Stimulated activated CD8-positive, alpha-beta memory T cell treated with anti-CD3 and anti-CD28 coated beads, Interleukin-4, amount 100 ng/mL, for 1 hour (primary cell): Measurements from ENCODE around the gene NASP.

Experiments
- DNase-seq, 2 donors: peaks; one replicate each; pipeline ENCODE4 v3.0.0-alpha.2; 2020; ENCODE audit warnings: low read depth in 2 of 2, low spot score in 1 of 2

NASP gene, protein sequence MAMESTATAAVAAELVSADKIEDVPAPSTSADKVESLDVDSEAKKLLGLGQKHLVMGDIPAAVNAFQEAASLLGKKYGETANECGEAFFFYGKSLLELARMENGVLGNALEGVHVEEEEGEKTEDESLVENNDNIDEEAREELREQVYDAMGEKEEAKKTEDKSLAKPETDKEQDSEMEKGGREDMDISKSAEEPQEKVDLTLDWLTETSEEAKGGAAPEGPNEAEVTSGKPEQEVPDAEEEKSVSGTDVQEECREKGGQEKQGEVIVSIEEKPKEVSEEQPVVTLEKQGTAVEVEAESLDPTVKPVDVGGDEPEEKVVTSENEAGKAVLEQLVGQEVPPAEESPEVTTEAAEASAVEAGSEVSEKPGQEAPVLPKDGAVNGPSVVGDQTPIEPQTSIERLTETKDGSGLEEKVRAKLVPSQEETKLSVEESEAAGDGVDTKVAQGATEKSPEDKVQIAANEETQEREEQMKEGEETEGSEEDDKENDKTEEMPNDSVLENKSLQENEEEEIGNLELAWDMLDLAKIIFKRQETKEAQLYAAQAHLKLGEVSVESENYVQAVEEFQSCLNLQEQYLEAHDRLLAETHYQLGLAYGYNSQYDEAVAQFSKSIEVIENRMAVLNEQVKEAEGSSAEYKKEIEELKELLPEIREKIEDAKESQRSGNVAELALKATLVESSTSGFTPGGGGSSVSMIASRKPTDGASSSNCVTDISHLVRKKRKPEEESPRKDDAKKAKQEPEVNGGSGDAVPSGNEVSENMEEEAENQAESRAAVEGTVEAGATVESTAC

DNA sequence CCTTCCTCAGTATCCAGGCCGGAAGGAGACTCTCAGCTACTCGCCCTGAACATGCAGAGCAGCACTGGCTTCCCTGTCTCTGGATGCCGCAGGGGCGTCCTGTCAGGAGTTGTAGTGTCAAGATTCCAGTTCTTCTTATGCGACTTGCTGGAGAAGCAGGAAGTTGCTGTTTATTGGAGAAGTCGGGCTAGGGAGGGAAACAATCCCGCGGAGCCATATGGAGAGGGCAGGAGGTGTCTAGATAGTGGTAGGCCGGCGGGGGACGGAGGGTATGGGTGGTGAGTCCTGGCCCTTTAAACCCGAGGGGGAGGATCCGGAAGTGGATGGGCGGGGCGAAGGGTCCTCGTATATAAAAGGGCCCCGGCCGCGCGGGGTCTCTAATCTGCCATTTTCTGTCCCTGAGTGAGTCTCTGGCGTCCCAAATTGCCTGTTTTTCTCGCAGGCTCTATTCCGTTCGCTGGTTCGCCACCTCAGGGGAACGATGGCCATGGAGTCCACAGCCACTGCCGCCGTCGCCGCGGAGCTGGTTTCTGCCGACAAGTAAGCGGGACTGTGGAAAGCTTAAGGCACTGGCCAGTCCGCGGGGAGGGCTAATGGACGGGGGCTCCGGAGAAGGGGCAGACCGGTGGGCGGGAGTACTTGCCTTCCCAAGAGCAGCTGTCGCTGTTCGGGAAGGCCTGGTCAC lies at the start of gene NASP:
Gene NASP, plus strand, starts transcription at position 376 of the 685 bp plus-strand sequence. Its CDS starts 106 bp downstream, at position 482.
- DNase-seq, result peak; percentile 88 to 89

DNA sequence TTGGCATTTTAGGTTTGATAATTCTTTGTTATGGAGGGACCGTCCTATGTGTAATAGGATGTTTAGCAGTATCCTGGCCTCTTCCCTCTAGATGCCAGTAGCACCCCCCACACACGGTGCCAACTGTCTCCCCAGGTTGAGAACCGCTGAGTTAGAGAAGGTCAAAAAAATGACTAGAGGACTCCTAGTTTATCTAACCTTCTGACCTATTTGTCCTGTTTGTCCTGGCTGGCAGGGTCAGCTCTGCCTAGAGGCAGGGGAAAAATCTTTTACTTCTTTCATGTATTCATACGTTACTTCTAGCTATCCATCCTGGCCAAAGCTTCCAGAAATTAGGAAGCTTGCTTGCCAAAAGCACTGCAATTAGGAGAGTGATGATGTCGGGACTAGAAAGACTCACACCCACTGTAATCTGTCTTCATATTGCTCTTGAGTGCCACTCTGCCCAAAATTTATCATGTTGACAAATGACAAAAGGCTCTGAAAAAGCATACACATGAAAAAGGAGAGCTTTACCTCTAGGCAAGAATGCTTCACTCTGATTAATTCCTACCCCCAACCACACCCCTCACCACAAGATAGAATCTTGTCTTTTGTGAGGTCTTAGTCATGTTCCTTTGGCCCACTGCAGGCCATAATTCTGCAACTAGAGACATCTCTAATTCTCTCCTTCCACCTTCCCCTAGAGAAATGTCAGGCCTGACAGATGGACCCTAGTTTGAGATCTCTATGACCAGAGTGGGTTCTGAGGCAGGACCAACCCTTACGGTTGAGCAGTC lies 47.7 kb upstream of the NASP start:
- DNase-seq, result no peak

DNA sequence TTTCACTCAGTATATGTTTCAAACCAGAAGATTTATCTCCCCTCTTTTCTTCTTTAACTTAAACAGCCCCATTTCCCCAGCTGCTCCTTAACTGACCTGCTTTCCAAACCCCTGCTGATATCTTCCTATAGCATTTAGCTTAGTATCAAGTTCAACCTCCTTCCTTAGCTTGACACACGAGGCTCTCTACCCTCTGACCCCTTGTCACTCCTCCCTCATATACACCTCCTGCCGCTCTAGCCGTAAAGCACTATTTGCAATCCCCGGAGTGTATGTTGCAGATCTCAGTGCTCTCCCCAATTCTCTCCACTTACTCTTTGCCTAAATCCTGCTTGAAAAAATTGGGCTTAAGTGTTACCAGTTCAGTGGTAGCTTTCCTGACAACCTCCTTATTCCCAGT lies 47.0 kb upstream of the NASP start:
- DNase-seq, result no peak

DNA sequence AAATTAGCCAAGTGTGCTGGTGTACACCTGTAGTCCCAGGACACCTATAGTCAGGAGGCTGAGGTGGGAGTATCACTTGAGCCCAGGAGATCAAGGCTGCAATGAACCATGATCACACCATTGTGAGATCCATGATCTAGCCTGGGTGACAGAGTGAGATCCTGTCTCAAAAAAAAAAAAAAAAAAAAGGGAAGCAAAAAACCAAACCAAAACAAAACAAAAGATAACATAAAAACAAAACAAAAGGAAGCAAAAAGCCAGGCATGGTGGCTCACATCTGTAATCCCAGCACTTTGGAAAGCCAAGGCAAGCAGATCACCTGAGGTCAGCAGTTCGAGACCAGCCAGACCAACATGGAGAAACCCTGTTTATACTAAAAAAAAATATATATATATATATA lies 42.6 kb upstream of the NASP start:
- DNase-seq, result no peak

DNA sequence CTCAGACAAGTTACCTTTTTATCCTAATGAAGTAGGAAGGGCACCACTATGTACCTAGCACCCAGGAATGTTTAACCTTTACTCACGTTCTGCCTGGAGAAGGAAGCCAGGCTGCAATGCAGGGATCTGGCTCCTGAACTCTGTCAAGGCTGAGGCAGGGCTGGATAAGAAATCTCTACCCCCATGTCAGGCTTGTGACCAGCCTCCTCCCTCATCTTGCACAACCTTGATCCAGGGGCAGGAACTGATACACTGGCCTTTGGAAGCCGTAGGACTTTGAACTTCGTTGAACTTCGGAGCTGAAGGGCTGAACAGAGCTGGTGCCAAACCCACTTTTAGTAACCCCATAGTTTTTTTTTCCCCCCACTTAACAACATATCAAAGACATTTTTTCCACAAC lies 41.2 kb upstream of the NASP start:
- no peak for DNase-seq

DNA sequence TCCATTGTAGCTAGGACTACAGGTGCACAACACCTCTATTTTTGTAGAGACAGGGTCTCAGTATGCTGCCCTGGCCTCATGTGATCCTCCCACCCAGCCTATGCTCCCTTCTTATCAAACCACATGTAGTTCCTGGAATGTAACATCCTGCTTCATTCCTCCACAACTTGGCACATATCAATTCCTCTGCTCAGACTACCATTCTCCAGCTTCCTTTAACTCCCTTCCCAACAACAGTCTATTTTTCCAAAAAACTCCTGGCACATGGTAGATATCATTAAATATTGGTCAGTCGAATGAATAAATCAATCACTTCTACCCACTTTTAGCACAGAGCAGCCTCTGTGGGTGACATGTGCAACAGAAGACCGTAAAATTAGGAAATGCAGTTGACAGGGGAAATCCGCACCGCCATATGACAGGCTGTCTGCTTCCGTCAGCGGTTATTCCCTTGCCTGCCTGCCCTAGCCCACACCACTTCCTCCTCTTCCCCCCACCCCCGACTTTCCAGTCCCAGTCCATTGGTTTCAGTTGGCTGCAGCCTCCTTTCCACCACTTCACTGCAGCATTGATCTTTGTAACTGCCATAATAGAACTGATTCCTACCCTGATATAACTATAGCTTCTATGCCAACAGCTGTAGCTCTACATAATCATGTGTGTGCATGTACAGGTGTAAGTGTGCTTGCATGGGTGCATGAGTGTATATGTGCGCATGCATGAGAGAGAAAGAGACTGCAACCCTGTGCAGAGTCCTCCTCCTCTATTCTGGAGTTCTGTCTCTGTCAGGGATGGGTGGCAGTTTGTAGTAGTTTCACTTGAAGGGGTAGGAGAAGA lies 40.0 kb upstream of the NASP start:
- DNase-seq, result peak in 1 of 2 donors; percentile 49

DNA sequence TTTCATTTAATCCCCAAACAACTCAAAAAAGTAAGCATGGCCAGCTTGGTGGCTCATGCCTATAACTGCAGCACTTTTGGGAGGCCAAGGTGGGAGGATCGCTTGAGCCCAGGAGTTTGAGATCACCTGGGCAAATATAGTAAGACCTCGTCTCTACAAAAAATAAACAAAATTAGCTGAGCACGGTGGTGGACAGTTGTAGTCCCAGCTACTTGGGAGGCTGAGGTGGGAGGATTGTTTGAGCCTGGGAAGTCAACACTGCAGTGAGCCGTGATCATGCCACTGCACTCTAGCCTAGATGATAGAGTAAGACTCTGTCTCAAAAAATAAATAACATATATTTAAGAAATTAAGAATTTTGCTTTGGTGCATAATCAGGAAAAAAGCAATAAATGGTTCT lies 39.3 kb upstream of the NASP start:
- DNase-seq, result no peak

DNA sequence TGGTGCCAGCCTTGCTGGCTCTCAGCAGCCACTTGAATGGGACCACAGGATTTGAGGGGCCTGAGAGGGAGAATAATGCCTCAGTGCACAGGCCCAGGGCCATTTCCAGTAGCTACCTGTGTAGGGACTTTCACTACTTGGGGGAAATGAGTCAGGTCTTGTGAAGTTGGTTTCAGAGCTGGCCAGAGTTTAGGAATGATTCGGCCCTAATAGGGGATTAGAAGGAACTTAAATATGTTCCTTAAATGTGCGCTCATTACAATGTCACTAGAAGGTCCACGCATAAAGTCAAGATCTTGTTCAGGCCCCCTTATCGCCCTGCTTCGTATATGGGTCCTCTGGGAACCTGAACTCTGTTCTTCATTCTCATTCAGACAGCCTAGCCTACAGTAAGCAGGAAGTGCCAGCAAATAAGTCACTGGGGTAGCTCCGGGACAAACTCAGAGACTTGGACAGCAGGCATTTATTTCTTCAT lies 38.8 kb upstream of the NASP start:
- DNase-seq, result no peak

DNA sequence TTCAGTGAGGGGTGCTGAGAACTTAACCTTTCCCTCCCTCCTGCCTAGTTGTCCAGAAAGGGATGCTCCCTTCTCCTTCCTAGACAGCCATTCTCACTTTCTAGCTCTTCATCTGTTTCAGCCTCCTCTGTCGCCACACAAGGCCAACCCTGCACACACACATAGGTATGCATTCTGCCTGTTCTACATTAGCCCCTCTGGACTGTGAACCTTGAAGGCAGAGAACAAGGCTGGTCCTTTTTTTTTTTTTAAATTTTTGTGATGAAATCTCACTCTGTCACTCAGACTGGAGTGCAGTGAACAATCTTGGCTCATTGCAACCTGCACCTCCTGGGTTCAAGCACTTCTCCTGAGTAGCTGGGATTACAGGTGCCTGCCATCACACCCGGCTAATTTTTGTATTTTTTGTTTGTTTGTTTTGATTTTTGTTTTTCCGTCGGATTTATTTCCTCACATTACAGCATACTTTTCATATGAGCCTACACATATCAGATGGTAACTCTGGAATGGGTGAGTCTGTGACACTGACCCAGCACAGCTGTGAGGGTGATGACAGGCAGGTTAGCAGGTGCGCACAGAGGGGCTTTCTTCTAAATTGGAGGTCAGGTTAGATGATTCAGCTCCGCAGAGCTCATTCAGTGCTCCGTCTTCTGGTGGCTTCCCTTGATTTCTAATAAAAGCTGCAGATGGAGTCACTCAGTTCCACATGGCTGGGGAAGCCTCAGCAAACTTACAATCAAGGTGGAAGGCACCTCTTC lies 38.1 kb upstream of the NASP start:
- DNase-seq, result no peak

DNA sequence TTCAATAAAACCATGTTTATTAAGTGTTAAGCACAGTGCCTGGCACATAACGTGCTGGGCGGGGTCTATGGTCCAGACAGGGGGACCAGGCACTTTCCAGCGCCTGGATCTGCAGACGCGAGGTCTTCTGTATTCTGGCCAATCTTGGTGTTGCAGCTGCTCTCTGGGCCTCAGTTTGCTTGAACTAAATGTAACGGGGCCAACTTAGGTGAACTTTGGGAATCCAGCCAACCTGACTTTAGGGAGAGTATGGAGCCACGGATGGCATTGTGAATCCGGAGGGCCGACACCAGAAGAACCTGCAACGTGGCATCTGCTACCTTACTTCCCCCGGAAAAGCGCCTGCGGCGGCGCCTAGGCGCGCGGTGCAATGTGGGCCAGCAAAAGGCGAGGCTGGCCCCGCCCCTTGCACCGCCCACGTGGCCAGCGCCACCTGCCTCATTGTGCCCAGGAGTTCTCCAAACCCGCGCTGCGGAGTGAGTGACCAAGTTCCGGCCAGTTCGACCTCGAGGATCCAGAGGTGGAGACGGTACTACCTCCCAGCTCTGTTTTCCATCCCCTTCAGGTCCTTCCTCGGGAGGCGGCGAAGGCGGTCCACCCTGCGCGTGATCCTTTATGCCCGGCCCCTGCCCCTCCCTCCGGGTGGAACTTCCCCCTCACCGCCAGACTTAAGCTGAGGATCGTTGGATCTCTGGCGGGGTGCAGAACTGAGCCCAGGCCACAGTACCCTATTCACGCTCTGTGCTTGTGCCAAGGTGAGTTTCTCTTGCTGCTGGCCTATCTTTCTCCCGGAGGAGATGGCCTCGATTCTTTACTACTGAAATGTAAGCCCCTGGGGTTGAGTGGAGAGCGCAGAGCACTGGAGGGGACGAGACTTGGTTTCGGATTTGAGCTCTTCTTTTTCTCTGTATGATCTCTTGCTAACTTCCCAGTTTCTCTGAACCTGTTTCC lies 33.2 kb upstream of the NASP start, which contains the start of gene AKR1A1:
Gene AKR1A1, plus strand, starts transcription at position 426 of the 951 bp plus-strand sequence. CDS start 10,969 bp downstream, outside the sequence.
- peak; percentile 54 to 69 for DNase-seq

DNA sequence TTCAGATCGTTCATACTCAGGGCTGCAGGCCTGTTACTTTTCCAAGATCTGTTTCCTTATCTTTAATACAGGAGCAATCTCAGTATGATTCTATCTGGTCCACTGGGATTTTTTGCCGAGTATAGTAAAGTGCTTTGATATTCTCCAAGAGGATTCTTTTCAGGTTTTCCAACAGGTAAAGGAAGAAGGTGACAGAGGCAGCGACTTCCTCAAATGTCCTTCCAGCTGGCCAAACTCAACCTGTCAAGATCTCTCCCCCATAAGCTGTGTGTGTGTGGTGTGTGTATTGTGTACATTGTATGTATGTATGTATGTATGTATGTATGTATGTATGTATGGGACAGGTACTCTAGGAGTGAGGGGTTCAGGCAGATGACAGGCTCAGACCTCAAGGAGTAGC lies 32.2 kb upstream of the NASP start:
- no peak for DNase-seq

DNA sequence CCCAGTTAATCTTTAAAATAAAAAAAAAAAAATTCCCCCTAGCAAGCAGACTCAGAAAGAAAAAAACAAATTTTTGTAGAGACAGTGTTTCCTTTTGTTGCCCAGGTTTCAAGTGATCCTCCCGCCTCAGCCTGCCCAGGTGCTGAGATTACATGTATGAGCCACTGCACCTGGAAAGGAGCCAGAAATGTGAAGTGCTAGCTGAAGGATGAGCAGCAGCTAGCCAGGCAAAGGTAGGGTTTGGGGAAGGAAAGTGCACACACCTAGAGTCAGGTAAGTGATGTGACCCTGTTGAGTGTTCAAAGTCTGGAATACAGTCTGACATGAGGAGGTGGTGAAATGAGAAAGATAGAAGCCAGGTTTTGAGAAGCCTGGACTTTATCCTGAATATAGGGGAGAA lies 31.5 kb upstream of the NASP start:
- DNase-seq, result no peak

DNA sequence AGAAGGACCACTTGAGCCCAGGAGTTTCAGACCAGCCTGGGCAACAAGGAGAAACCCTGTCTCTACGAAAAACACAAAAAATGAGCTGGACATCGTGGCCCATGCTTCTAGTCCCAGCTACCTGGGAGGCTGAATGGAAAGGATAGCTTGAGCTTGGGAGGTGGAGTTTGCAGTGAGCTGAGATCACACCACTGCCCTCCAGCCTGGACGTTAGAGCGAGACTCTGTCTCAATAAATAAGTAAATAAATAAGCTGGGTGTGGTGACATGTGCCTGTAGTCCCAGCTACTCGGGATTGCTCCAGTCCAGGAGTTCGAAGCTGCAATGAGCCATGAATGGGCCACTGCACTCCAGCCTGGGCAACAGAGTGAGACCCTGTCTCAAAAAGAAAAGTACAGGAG lies 29.6 kb upstream of the NASP start:
- DNase-seq, result no peak

DNA sequence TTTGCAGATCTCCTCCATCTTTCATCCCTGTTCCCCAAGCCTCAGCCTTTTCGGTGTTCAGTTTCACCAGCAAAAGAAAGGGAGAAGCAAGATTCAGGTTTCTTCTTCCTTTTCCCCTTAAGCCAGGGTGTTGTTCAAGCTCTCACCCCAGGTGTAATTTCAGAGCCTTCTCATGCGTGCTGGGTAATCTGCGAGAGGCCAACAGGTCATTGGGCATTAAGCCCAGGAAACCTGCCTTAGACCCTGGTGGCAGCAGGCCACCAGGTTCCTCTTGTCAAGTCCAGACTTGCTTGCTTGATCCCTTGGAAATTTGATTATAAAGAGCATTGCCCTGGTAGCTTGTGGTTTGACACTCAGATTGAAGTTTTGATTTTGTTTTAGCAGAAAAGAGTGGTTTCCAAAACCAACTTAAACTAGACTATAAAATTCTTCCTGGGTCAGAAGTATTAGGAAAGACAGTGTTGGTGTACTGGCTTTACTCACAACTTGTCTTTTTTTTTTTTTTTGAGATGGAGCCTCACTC lies 26.4 kb upstream of the NASP start:
- DNase-seq, result no peak

DNA sequence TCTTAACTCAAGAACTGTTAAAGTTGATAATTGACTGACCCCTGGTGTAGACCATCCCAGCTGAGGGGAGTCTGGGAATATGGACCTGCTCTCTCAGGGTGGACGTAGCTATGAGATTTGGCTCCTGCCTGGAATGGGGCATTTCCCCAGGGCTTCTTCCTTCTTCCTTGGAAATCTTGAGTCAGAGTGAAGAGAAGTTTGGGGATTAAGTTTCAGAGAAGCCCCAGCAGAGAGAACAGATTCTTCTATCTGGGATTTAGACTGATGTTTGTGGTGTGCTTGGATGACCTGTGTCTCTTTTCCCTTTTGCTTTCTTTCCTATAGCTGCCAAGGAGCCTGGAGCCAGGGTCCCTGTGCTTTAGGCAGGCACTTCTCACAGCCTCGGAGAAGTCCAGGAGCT lies 20.0 kb upstream of the NASP start:
- no peak for DNase-seq

DNA sequence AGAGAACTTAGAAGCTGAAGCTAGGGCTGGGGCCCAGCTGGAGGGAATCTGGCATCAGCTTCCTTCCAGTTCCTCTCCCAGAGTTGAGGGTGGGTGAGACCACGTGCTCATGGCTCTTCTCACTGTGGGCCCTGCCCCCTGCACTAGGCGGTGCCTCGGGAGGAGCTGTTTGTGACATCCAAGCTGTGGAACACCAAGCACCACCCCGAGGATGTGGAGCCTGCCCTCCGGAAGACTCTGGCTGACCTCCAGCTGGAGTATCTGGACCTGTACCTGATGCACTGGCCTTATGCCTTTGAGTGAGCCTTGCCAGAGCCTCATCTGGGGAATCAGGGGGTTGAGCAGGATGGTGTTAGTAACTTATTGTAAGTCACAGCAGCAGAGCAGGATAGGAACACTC lies 17.1 kb upstream of the NASP start:
- DNase-seq, result no peak

DNA sequence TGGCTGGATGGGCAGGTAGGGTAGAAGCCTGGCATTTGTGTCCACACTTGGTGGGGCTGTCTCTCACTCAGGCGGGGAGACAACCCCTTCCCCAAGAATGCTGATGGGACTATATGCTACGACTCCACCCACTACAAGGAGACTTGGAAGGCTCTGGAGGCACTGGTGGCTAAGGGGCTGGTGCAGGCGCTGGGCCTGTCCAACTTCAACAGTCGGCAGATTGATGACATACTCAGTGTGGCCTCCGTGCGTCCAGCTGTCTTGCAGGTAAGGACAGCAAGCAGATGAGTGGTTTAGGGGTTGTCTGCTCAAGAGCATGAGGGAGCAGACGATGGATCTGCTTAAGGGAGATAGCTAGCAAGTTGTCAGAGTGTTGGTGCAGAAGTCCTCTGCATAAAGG lies 15.9 kb upstream of the NASP start:
- DNase-seq, result no peak

DNA sequence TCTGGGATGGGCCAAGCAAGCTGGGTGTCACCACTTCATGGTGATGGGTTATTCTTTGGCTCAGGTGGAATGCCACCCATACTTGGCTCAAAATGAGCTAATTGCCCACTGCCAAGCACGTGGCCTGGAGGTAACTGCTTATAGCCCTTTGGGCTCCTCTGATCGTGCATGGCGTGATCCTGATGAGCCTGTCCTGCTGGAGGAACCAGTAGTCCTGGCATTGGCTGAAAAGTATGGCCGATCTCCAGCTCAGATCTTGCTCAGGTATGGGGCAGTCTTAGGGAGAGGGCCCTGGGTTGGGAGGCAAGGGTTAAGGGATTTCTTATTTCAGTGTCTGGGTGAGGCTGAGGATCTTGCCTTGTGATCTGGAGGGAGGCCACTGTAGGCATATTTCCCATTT lies 15.4 kb upstream of the NASP start:
- DNase-seq, result no peak
